ENCODE data around the gene DTNBP1.
"Not testable (repeated sequence)": the region's sequence is repeated elsewhere in the genome, so short reads cannot be mapped to it uniquely, and the experiment has no call there.

The DTNBP1 gene

DNA sequence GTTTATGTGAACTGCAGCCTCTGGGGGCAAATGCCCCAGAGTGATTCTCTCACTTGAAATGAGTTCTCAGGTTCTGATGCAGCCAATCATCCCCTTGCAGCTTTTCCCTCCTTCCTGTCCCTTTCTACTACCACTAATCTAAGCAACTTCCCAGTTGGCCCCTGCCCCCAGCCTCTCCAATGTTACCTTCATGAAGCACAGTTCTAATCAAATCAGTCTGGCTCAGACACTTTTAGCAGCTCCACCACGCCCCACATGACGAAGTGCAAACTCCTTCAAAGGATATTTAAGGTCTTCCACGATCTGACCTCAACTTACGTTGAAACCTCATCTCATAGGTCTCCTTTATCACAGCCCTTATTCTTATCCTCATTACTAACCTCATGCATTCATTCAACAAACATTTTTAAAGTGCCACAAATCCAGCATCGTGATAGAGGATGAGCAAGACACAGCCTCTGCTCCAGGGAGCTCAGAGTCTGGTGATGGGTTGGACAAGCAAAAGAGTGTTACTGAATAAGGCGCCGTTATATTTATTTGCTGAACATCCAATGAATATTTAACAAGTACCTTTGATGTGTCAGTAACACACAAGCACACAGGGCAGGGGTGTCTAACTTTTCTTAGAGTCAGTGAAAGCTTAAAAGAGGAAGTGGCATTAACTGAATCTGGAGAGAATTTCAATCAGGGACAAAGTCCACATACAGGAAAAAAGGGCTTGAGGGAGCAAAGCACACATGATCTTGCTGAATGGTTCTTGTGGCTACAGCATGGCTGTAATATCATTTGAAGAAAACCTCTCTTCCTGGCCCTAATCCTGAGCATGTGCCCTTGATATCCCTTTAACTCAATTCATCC lies 20.4 kb upstream of the DTNBP1 start:
- H3K27me3 ChIP-seq (ENCODE audit: control insufficient read depth, insufficient read depth, low read length) = no peaks in the 10 kb centered on the region
- no peaks in the 10 kb centered on the region for H3K9me3 ChIP-seq (ENCODE audit: control insufficient read depth, low read length)
- H3K4me3 ChIP-seq (ENCODE audit: low read length) = no peak overlapping the region
- H3K9ac ChIP-seq (ENCODE audit: low read length) = no peak overlapping the region
- peaks cover 6% of the 10 kb centered on the region for H3K4me1 ChIP-seq (ENCODE audit: control insufficient read depth, insufficient read depth, low read length)
- no peaks in the 10 kb centered on the region for H3K36me3 ChIP-seq (ENCODE audit: control insufficient read depth, insufficient read depth, low read length)

- Histone ChIP-seq H3K9ac (ENCODE audit: low read length) (no peak overlapping the region), H3K36me3 (ENCODE audit: control insufficient read depth, insufficient read depth, low read length) (no peaks in the 10 kb centered on the region), H3K4me3 (ENCODE audit: low read length) (no peak overlapping the region), H3K4me1 (ENCODE audit: control insufficient read depth, insufficient read depth, low read length) (peaks cover 6% of the 10 kb centered on the region), H3K27me3 (ENCODE audit: control insufficient read depth, insufficient read depth, low read length) (peaks cover 3% of the 10 kb centered on the region), H3K9me3 (ENCODE audit: control insufficient read depth, low read length) (no peaks in the 10 kb centered on the region)
Measured at GRCh38 chr6:15681946-15682345, 19.1 kb upstream of the DTNBP1 start.

DNA sequence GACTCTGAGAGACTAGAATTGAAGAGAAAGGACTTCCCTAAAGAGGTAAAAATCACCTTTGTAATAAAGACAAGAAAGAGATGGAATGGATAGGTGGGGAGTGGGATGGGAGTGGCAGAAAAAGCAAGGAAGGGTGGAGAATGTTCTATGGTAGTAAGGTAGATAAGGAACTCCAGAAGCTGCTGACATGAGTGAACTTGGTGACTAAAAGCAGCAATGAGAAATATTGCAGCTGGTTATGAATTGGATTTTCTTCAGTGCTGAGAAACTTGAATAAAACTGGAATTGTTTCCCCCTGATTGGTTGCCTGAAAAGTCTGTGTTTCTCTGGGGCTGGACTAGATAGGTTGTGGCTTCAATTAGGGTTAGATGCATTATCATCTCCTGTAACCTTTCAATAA lies 15.7 kb upstream of the DTNBP1 start:
- no peaks in the 10 kb centered on the region for H3K9me3 ChIP-seq (ENCODE audit: control insufficient read depth, low read length)
- H3K4me3 ChIP-seq (ENCODE audit: low read length) = no peak overlapping the region
- H3K9ac ChIP-seq (ENCODE audit: low read length) = no peak overlapping the region
- H3K4me1 ChIP-seq (ENCODE audit: control insufficient read depth, insufficient read depth, low read length) = peaks cover 6% of the 10 kb centered on the region
- no peaks in the 10 kb centered on the region for H3K36me3 ChIP-seq (ENCODE audit: control insufficient read depth, insufficient read depth, low read length)
- peaks cover 3% of the 10 kb centered on the region for H3K27me3 ChIP-seq (ENCODE audit: control insufficient read depth, insufficient read depth, low read length)

- peaks cover 3% of the 10 kb centered on the region for H3K27me3 ChIP-seq (ENCODE audit: control insufficient read depth, insufficient read depth, low read length)
- H3K9ac ChIP-seq (ENCODE audit: low read length) = no peak overlapping the region
- H3K4me3 ChIP-seq (ENCODE audit: low read length) = no peak overlapping the region
- no peaks in the 10 kb centered on the region for H3K36me3 ChIP-seq (ENCODE audit: control insufficient read depth, insufficient read depth, low read length)
- H3K4me1 ChIP-seq (ENCODE audit: control insufficient read depth, insufficient read depth, low read length) = peaks cover 1% of the 10 kb centered on the region
- H3K9me3 ChIP-seq (ENCODE audit: control insufficient read depth, low read length) = no peaks in the 10 kb centered on the region
Measured at GRCh38 chr6:15677822-15678221, 15.0 kb upstream of the DTNBP1 start.

- no peaks in the 10 kb centered on the region for H3K36me3 ChIP-seq (ENCODE audit: control insufficient read depth, insufficient read depth, low read length)
Measured at GRCh38 chr6:15675536-15676220, 12.8 kb upstream of the DTNBP1 start.

GRCh38 chr6:15674690-15675386 lies 12.0 kb upstream of the DTNBP1 start:
- Histone ChIP-seq H3K36me3 (ENCODE audit: control insufficient read depth, insufficient read depth, low read length) (no peaks in the 10 kb centered on the region), H3K27me3 (ENCODE audit: control insufficient read depth, insufficient read depth, low read length) (peaks cover 8% of the 10 kb centered on the region), H3K4me1 (ENCODE audit: control insufficient read depth, insufficient read depth, low read length) (no peaks in the 10 kb centered on the region), H3K9ac (ENCODE audit: low read length) (no peak overlapping the region), H3K9me3 (ENCODE audit: control insufficient read depth, low read length) (no peaks in the 10 kb centered on the region), H3K4me3 (ENCODE audit: low read length) (no peak overlapping the region)

More at GRCh38 chr6:15675536-15676220, 12.8 kb upstream of the DTNBP1 start:
- H3K4me1 ChIP-seq (ENCODE audit: control insufficient read depth, insufficient read depth, low read length) = no peaks in the 10 kb centered on the region
- H3K9ac ChIP-seq (ENCODE audit: low read length) = no peak overlapping the region
- peaks cover 3% of the 10 kb centered on the region for H3K27me3 ChIP-seq (ENCODE audit: control insufficient read depth, insufficient read depth, low read length)
- no peaks in the 10 kb centered on the region for H3K9me3 ChIP-seq (ENCODE audit: control insufficient read depth, low read length)
- H3K4me3 ChIP-seq (ENCODE audit: low read length) = no peak overlapping the region

DNA sequence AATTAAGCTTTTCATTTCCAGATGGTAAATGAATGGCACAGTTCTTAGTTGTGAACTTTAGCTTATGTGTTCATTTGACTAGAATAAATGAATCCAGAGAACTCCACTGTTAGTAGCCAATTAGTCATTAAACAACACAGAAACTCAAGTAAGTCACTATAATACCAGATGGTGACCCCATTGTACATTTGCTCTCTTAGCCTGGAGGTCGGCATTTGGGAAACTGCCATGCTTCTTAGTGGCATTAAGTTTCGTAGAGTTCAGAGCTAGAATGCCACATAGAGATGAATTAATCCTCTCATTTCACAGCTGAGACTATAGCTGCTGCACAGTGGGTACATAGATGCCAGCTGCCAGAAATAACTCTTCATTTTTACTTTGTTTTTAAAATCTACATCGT lies 10.8 kb upstream of the DTNBP1 start:
- no peak overlapping the region for H3K9ac ChIP-seq (ENCODE audit: low read length)
- H3K4me3 ChIP-seq (ENCODE audit: low read length) = no peak overlapping the region
- no peaks in the 10 kb centered on the region for H3K36me3 ChIP-seq (ENCODE audit: control insufficient read depth, insufficient read depth, low read length)
- H3K9me3 ChIP-seq (ENCODE audit: control insufficient read depth, low read length) = no peaks in the 10 kb centered on the region
- peaks cover 13% of the 10 kb centered on the region for H3K27me3 ChIP-seq (ENCODE audit: control insufficient read depth, insufficient read depth, low read length)
- no peaks in the 10 kb centered on the region for H3K4me1 ChIP-seq (ENCODE audit: control insufficient read depth, insufficient read depth, low read length)

GRCh38 chr6:15672818-15673217 lies 10.0 kb upstream of the DTNBP1 start:
- H3K9me3 ChIP-seq (ENCODE audit: control insufficient read depth, low read length) = no peaks in the 10 kb centered on the region
- no peaks in the 10 kb centered on the region for H3K4me1 ChIP-seq (ENCODE audit: control insufficient read depth, insufficient read depth, low read length)
- H3K27me3 ChIP-seq (ENCODE audit: control insufficient read depth, insufficient read depth, low read length) = peaks cover 16% of the 10 kb centered on the region
- no peak overlapping the region for H3K9ac ChIP-seq (ENCODE audit: low read length)
- no peaks in the 10 kb centered on the region for H3K36me3 ChIP-seq (ENCODE audit: control insufficient read depth, insufficient read depth, low read length)
- H3K4me3 ChIP-seq (ENCODE audit: low read length) = no peak overlapping the region

DNA sequence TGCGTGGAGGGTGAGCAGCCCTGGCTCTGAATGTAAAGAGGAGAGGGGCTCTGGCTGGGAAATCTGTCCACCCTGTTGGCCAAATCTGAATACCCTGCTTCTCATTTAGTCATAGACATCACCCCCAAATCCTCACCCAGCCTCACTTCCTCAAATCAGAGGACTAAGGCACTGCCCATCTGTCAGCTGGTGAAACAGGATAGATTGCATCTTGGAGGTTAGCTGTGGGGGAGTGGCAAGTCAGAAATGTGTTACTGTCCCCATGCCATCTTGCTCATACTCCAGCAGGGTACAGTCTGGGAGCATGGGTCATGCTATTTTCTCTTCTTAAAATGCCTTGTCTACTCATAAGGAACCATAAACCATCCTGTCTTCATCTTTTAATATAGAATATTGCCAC lies 9.5 kb upstream of the DTNBP1 start:
- Histone ChIP-seq H3K4me3 (ENCODE audit: low read length) (no peak overlapping the region), H3K9ac (ENCODE audit: low read length) (no peak overlapping the region), H3K4me1 (ENCODE audit: control insufficient read depth, insufficient read depth, low read length) (no peaks in the 10 kb centered on the region), H3K27me3 (ENCODE audit: control insufficient read depth, insufficient read depth, low read length) (peaks cover 13% of the 10 kb centered on the region), H3K36me3 (ENCODE audit: control insufficient read depth, insufficient read depth, low read length) (no peaks in the 10 kb centered on the region), H3K9me3 (ENCODE audit: control insufficient read depth, low read length) (no peaks in the 10 kb centered on the region)

- H3K9me3 ChIP-seq (ENCODE audit: control insufficient read depth, low read length) = no peaks in the 10 kb centered on the region
- H3K4me3 ChIP-seq (ENCODE audit: low read length) = no peak overlapping the region
- H3K9ac ChIP-seq (ENCODE audit: low read length) = no peak overlapping the region
- H3K36me3 ChIP-seq (ENCODE audit: control insufficient read depth, insufficient read depth, low read length) = no peaks in the 10 kb centered on the region
- peaks cover 13% of the 10 kb centered on the region for H3K27me3 ChIP-seq (ENCODE audit: control insufficient read depth, insufficient read depth, low read length)
- no peaks in the 10 kb centered on the region for H3K4me1 ChIP-seq (ENCODE audit: control insufficient read depth, insufficient read depth, low read length)
Measured at GRCh38 chr6:15668918-15669317, 6.1 kb upstream of the DTNBP1 start.

DNA sequence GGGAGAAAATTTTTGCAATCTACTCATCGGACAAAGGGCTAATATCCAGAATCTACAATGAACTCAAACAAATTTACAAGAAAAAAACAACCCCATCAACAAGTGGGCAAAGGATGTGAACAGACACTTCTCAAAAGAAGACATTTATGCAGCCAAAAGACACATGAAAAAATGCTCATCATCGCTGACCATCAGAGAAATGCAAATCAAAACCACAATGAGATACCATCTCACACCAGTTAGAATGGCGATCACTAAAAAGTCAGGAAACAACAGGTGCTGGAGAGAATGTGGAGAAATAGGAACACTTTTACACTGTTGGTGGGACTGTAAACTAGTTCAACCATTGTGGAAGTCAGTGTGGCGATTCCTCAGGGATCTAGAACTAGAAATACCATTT lies 4.1 kb upstream of the DTNBP1 start:
- H3K4me3 ChIP-seq (ENCODE audit: low read length); H3K36me3 ChIP-seq (ENCODE audit: control insufficient read depth, insufficient read depth, low read length); H3K9ac ChIP-seq (ENCODE audit: low read length); H3K9me3 ChIP-seq (ENCODE audit: control insufficient read depth, low read length); H3K4me1 ChIP-seq (ENCODE audit: control insufficient read depth, insufficient read depth, low read length): not testable (repeated sequence)
- H3K27me3 ChIP-seq (ENCODE audit: control insufficient read depth, insufficient read depth, low read length) = peaks cover 13% of the 10 kb centered on the region

- no peak overlapping the region for H3K4me3 ChIP-seq (ENCODE audit: low read length)
- peaks cover 12% of the 10 kb centered on the region for H3K27me3 ChIP-seq (ENCODE audit: control insufficient read depth, insufficient read depth, low read length)
- no peak overlapping the region for H3K9ac ChIP-seq (ENCODE audit: low read length)
- H3K36me3 ChIP-seq (ENCODE audit: control insufficient read depth, insufficient read depth, low read length) = no peaks in the 10 kb centered on the region
- H3K4me1 ChIP-seq (ENCODE audit: control insufficient read depth, insufficient read depth, low read length) = peaks cover 12% of the 10 kb centered on the region
- no peaks in the 10 kb centered on the region for H3K9me3 ChIP-seq (ENCODE audit: control insufficient read depth, low read length)
Measured at GRCh38 chr6:15665237-15665636, 2.4 kb upstream of the DTNBP1 start.
